ENCODE measurements around the gene GBX2.

GBX2 gene

GRCh38 chr2:236205867-236206645 is 37.9 kb upstream of the GBX2 start:
- TF ChIP-seq JUND (IDR thresholded peaks at IDR 0.05; ENCODE audit: low read depth), result no peak

GRCh38 chr2:236204953-236205352 is 36.8 kb upstream of the GBX2 start:
- in situ Hi-C loops (cut with HindIII; ENCODE audit: low pct_unique_long_range_greater_than_20kb, low sequenced_read_pairs), result no loop called here
- TF ChIP-seq JUND (IDR thresholded peaks at IDR 0.05; ENCODE audit: low read depth), result no peak
- DNase-seq (ENCODE audit: low read depth in 1 of 2, low spot score in 1 of 2), result no peak

More at GRCh38 chr2:236205867-236206645, 37.9 kb upstream of the GBX2 start:
- in situ Hi-C loops (cut with HindIII; ENCODE audit: low pct_unique_long_range_greater_than_20kb, low sequenced_read_pairs), result no loop called here
- DNase-seq (ENCODE audit: low read depth in 1 of 2, low spot score in 1 of 2), result no peak

- no peak for TF ChIP-seq JUND (IDR thresholded peaks at IDR 0.05; ENCODE audit: low read depth)
- no peak for DNase-seq (ENCODE audit: low read depth in 1 of 2, low spot score in 1 of 2)
- in situ Hi-C loops (cut with HindIII; ENCODE audit: low pct_unique_long_range_greater_than_20kb, low sequenced_read_pairs), result no loop called here
These were observed 32.2 kb upstream of the GBX2 start for GRCh38 chr2:236200378-236200777.

- DNase-seq (ENCODE audit: low read depth in 1 of 2, low spot score in 1 of 2), result no peak
- no peak for TF ChIP-seq JUND (IDR thresholded peaks at IDR 0.05; ENCODE audit: low read depth)
- in situ Hi-C loops (cut with HindIII; ENCODE audit: low pct_unique_long_range_greater_than_20kb, low sequenced_read_pairs), result no loop called here
These were observed 28.2 kb upstream of the GBX2 start for GRCh38 chr2:236196366-236196765.

- in situ Hi-C loops (cut with HindIII; ENCODE audit: low pct_unique_long_range_greater_than_20kb, low sequenced_read_pairs), result no loop called here
- TF ChIP-seq JUND (IDR thresholded peaks at IDR 0.05; ENCODE audit: low read depth), result no peak
These were observed 27.5 kb upstream of the GBX2 start for GRCh38 chr2:236195726-236196125.

GRCh38 chr2:236194786-236195185 is 26.6 kb upstream of the GBX2 start:
- in situ Hi-C loops (cut with HindIII; ENCODE audit: low pct_unique_long_range_greater_than_20kb, low sequenced_read_pairs), result no loop called here
- TF ChIP-seq JUND (IDR thresholded peaks at IDR 0.05; ENCODE audit: low read depth), result no peak
- no peak for DNase-seq (ENCODE audit: low read depth in 1 of 2, low spot score in 1 of 2)

More at GRCh38 chr2:236195726-236196125, 27.5 kb upstream of the GBX2 start:
- no peak for DNase-seq (ENCODE audit: low read depth in 1 of 2, low spot score in 1 of 2)

GRCh38 chr2:236193026-236193425 is 24.8 kb upstream of the GBX2 start:
- peak in 1 of 2 experiments; percentile 36 for DNase-seq (ENCODE audit: low read depth in 1 of 2, low spot score in 1 of 2)
- in situ Hi-C loops (cut with HindIII; ENCODE audit: low pct_unique_long_range_greater_than_20kb, low sequenced_read_pairs), result no loop called here
- TF ChIP-seq JUND (IDR thresholded peaks at IDR 0.05; ENCODE audit: low read depth), result no peak

GRCh38 chr2:236190674-236191073 is 22.5 kb upstream of the GBX2 start:
- no peak for DNase-seq (ENCODE audit: low read depth in 1 of 2, low spot score in 1 of 2)
- TF ChIP-seq JUND (IDR thresholded peaks at IDR 0.05; ENCODE audit: low read depth), result no peak
- in situ Hi-C loops (cut with HindIII; ENCODE audit: low pct_unique_long_range_greater_than_20kb, low sequenced_read_pairs), result no loop called here

GRCh38 chr2:236184701-236185100 is 16.5 kb upstream of the GBX2 start:
- DNase-seq (ENCODE audit: low read depth in 1 of 2, low spot score in 1 of 2), result no peak
- TF ChIP-seq JUND (IDR thresholded peaks at IDR 0.05; ENCODE audit: low read depth), result no peak
- in situ Hi-C loops (cut with HindIII; ENCODE audit: low pct_unique_long_range_greater_than_20kb, low sequenced_read_pairs), result no loop called here

- no peak for TF ChIP-seq JUND (IDR thresholded peaks at IDR 0.05; ENCODE audit: low read depth)
- in situ Hi-C loops (cut with HindIII; ENCODE audit: low pct_unique_long_range_greater_than_20kb, low sequenced_read_pairs), result no loop called here
- peak; percentile 50 to 62 for DNase-seq (ENCODE audit: low read depth in 1 of 2, low spot score in 1 of 2)
These were observed 12.8 kb upstream of the GBX2 start for GRCh38 chr2:236180831-236181453.

- no peak for TF ChIP-seq JUND (IDR thresholded peaks at IDR 0.05; ENCODE audit: low read depth)
- DNase-seq (ENCODE audit: low read depth in 1 of 2, low spot score in 1 of 2), result no peak
- in situ Hi-C loops (cut with HindIII; ENCODE audit: low pct_unique_long_range_greater_than_20kb, low sequenced_read_pairs), result no loop called here
These were observed 12.1 kb upstream of the GBX2 start for GRCh38 chr2:236180076-236180816.

GRCh38 chr2:236179236-236180075 is 11.3 kb upstream of the GBX2 start:
- in situ Hi-C loops (cut with HindIII; ENCODE audit: low pct_unique_long_range_greater_than_20kb, low sequenced_read_pairs), result no loop called here
- no peak for DNase-seq (ENCODE audit: low read depth in 1 of 2, low spot score in 1 of 2)
- no peak for TF ChIP-seq JUND (IDR thresholded peaks at IDR 0.05; ENCODE audit: low read depth)

Data from T47D (cell line).